ENCODE results near the gene ABHD11. TPM values are rescaled to one million over a fixed set of nuclear protein-coding genes. Genes with fewer than 3 reads are reported as not detected.

ABHD11 gene
- total RNA-seq, 1 donor from 2014 or later = 43.9 TPM

DNA sequence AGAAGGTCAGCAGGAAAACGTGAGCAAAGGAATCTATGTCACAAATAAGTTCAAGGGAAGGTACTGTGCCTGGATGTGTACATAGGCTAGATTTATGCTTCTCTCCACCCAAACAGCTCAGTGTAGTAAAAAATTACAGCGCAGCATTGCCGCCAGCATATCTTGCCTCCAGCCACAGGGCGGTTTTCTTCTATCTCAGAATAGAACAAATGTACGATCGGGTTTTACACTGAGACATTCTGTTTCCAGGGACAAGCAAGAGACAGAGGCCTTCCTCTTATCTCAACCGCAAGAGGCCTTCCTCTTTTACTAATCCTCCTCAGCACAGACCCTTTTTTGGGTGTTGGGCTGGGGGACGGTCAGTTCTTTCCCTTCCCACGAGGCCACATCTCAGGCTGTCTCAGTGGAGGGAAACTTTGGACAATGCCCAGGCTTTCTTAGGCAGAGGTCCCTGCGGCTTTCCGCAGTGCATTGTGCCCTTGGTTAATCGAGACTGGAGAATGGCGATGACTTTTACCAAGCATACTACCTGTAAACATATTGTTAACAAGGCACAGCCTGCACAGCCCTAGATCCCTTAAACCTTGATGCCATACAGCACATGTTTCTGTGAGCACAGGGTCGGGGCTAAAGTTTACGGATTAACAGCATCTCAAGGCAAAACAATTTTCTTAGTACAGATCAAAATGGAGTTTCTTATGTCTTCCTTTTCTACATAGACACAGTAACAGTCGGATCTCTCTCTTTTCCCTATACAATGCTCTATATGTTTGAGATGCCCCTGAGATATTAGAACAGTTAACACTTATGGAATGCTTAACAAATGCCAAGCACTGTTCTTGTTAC lies 11.6 kb upstream of the ABHD11 start:
- Mint-ChIP-seq H3K9me3 (peaks cover 6% of the 10 kb centered on the region), H3K27ac (peak overlapping the region; percentile 66), H3K27me3 (no peaks in the 10 kb centered on the region), H3K4me1 (ENCODE audit: unreplicated experiment) (peaks cover 14% of the 10 kb centered on the region), H3K36me3 (peaks cover 5% of the 10 kb centered on the region), H3K4me3 (peak overlapping the region; percentile 40)
- DNase-seq (ENCODE audit: extremely low spot score, unreplicated experiment) = no peak
- TF ChIP-seq, protein P1, sequence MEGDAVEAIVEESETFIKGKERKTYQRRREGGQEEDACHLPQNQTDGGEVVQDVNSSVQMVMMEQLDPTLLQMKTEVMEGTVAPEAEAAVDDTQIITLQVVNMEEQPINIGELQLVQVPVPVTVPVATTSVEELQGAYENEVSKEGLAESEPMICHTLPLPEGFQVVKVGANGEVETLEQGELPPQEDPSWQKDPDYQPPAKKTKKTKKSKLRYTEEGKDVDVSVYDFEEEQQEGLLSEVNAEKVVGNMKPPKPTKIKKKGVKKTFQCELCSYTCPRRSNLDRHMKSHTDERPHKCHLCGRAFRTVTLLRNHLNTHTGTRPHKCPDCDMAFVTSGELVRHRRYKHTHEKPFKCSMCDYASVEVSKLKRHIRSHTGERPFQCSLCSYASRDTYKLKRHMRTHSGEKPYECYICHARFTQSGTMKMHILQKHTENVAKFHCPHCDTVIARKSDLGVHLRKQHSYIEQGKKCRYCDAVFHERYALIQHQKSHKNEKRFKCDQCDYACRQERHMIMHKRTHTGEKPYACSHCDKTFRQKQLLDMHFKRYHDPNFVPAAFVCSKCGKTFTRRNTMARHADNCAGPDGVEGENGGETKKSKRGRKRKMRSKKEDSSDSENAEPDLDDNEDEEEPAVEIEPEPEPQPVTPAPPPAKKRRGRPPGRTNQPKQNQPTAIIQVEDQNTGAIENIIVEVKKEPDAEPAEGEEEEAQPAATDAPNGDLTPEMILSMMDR (conservative IDR thresholded peaks at IDR 0.05) = no peak

DNA sequence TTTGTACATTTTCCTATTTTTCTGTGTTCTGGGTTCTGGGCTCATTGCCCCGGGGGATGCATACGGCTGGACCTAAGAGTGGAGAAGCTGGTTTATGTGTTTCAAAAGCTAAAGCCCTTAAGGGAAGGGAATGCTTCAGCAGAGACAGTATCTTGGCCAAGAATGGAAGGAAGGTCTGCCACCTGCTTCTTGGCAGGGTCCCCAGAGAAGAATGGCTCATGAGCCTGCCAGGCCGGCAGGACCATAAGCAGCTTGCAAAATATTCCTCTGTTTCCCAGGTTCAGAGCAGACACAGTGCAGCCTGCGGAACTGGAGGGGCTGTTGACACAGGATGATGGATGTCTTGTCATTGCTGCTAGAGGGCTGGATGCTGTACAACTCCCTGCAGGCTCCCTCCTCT lies 7.8 kb upstream of the ABHD11 start:
- DNase-seq (ENCODE audit: extremely low spot score, unreplicated experiment) = no peak
- peak overlapping the region; percentile 92 for H3K27ac Mint-ChIP-seq
- TF ChIP-seq, protein P1 (conservative IDR thresholded peaks at IDR 0.05) = no peak
- H3K27me3 Mint-ChIP-seq = peaks cover 11% of the 10 kb centered on the region
- peak overlapping the region; percentile 15 for H3K4me3 Mint-ChIP-seq
- H3K36me3 Mint-ChIP-seq = peaks cover 5% of the 10 kb centered on the region
- H3K4me1 Mint-ChIP-seq (ENCODE audit: unreplicated experiment) = peaks cover 27% of the 10 kb centered on the region
- no peaks in the 10 kb centered on the region for H3K9me3 Mint-ChIP-seq

DNA sequence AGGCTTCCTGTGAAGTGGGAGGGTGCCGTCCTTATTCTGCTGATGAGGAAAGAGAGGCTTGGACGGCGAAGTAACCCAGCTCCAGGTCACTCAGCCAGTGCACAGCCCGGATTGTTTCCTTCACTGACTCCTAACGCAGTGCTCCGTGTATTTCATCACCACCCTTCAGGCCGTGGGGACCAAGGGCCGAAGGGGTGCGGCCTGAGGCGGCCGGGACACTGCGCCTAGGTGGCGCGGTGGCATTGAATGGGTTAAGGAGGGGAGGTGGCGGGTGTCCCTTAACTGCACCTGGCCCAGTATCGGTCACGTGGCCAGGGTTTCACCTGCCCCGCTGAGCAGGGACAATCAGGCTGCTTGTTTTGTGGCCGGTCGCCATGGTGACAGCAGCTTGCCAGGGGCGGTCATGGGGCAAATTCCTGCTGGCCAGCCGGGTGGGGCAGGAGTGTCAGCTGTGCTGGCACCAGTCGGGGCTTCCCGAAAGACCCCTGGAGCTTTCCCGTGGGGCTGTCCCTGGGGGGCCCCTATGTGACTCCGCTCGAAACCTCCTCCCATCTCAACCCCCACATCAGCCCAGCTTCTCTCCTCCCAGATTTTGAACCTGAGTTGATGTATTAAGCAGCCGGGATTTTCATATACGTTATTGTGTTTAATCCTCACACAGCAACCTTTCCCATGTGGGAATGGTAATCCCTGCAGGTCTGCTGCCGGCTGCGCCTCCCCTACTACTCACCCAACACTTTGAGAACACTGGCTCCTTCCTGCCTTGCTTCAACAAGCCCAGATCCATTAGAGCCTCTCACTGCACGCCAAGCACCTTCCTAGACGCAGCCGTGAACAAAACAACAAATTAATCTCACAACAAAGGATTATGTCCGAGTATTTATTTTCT lies 4.4 kb upstream of the ABHD11 start:
- peaks cover 11% of the 10 kb centered on the region for H3K27me3 Mint-ChIP-seq
- TF ChIP-seq, protein P1 (conservative IDR thresholded peaks at IDR 0.05) = no peak
- DNase-seq (ENCODE audit: extremely low spot score, unreplicated experiment) = peak; percentile 91
- peaks cover 18% of the 10 kb centered on the region for H3K4me1 Mint-ChIP-seq (ENCODE audit: unreplicated experiment)
- H3K27ac Mint-ChIP-seq = peak overlapping the region; percentile 100
- peak overlapping the region; percentile 83 for H3K4me3 Mint-ChIP-seq
- H3K36me3 Mint-ChIP-seq = no peaks in the 10 kb centered on the region
- H3K9me3 Mint-ChIP-seq = no peaks in the 10 kb centered on the region

DNA sequence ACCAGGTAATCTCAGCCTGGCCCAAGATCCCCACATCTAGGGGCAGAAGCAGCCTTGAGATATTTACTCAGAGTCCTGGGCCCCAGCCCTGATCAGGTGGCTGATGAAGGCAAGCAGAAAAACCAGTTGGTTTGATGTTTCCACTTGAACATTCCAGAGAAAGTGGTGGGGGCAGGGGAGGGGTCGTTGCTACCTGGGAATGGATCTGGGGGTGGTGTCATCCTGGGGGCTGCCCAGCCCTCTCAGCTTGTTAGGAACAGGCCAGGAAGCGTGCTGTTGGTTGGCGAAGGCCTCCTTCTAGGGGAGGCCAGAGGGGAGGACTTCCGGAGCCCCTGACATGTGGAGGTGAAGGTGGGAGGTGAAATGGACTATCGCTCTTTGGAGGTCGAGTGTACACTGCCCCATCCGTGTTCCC lies 3.7 kb upstream of the ABHD11 start:
- DNase-seq (ENCODE audit: extremely low spot score, unreplicated experiment) = no peak
- H3K27me3 Mint-ChIP-seq = peaks cover 11% of the 10 kb centered on the region
- peak overlapping the region; percentile 83 for H3K4me3 Mint-ChIP-seq
- TF ChIP-seq, protein P1 (conservative IDR thresholded peaks at IDR 0.05) = peak; percentile 17
- no peaks in the 10 kb centered on the region for H3K9me3 Mint-ChIP-seq
- H3K27ac Mint-ChIP-seq = peak overlapping the region; percentile 100
- H3K4me1 Mint-ChIP-seq (ENCODE audit: unreplicated experiment) = peaks cover 18% of the 10 kb centered on the region
- H3K36me3 Mint-ChIP-seq = no peaks in the 10 kb centered on the region

DNA sequence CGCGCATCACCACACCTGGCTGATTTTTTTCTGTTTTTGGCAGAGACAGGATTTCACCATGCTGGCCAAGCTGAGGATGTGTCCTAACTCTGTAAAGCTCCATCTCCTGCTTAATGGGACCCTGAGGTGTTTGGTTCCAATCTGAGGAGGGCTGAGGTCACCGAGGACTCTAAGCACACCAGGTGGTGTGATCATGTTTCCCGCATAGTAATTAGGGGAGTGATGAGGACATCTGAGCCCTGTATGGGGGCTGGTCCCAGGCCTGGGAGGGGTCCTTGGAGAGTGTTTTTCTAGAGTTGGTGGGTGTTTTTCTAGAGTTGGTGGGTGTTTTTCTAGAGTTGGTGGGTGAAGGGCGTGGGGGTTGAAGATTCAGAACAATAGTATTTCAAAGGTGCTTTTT lies 3.0 kb upstream of the ABHD11 start:
- Mint-ChIP-seq H3K4me1 (ENCODE audit: unreplicated experiment) (peaks cover 18% of the 10 kb centered on the region), H3K27me3 (peaks cover 11% of the 10 kb centered on the region), H3K9me3 (no peaks in the 10 kb centered on the region), H3K4me3 (peak overlapping the region; percentile 83), H3K27ac (peak overlapping the region; percentile 100), H3K36me3 (no peaks in the 10 kb centered on the region)
- DNase-seq (ENCODE audit: extremely low spot score, unreplicated experiment) = no peak
- TF ChIP-seq, protein P1 (conservative IDR thresholded peaks at IDR 0.05) = no peak

Measured in type B pancreatic cell (in vitro differentiated cells).